GM06990 (cell line): Measurements from ENCODE around the gene ADAM12.

Source experiments
- DNase-seq: peaks from one replicate; pipeline ENCODE4 v3.0.0-alpha.2; 2011; ENCODE audit not compliant: insufficient read length; ENCODE audit errors: extremely low read depth
- H3K27me3 ChIP-seq: replicated peaks from 2 replicates; pipeline ENCODE4 v1.6.0; 2011; ENCODE audit warnings: low read length; ENCODE audit not compliant: control insufficient read depth, insufficient read depth
- H3K36me3 ChIP-seq: 2 replicates; pipeline ENCODE4 v1.5.1; 2011; ENCODE audit warnings: low read length; ENCODE audit not compliant: control insufficient read depth, insufficient read depth
- H3K4me3 ChIP-seq: replicated peaks from 2 replicates; pipeline ENCODE4 v1.5.1; 2011; ENCODE audit warnings: low read depth, mild to moderate bottlenecking, control low read depth, low read length
- TF ChIP-seq, protein P1 (sequence below): IDR thresholded peaks from 2 replicates; pipeline ENCODE4 v1.5.1; 2011; ENCODE audit warnings: low read length, control low read depth, mild to moderate bottlenecking, inconsistent platforms; ENCODE audit not compliant: insufficient read depth, poor library complexity, severe bottlenecking

Gene ADAM12

DNA sequence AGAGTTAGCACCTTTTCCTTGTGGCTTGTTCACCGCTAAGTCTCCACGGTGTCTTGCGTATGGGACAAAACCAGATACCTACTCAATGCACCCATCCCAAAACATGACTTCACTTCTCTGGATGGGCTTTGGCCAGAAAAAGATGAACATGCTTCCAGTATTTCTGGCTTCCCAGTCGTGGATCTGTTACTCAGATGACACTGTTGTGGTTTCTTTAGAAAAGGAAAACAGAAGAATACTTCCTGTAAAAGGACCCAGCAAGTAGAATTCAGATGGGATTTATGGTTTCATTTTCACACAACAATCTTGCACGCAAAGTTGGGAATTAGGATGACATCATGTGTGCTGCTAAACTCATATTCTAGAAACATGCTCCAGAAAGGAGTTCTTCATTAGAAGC, 216.7 kb downstream of the ADAM12 start:
- Histone ChIP-seq H3K27me3 (no peaks in the 10 kb centered on the region), H3K36me3 (no peaks in the 10 kb centered on the region), H3K4me3 (no peak overlapping the region)
- TF ChIP-seq, protein P1, sequence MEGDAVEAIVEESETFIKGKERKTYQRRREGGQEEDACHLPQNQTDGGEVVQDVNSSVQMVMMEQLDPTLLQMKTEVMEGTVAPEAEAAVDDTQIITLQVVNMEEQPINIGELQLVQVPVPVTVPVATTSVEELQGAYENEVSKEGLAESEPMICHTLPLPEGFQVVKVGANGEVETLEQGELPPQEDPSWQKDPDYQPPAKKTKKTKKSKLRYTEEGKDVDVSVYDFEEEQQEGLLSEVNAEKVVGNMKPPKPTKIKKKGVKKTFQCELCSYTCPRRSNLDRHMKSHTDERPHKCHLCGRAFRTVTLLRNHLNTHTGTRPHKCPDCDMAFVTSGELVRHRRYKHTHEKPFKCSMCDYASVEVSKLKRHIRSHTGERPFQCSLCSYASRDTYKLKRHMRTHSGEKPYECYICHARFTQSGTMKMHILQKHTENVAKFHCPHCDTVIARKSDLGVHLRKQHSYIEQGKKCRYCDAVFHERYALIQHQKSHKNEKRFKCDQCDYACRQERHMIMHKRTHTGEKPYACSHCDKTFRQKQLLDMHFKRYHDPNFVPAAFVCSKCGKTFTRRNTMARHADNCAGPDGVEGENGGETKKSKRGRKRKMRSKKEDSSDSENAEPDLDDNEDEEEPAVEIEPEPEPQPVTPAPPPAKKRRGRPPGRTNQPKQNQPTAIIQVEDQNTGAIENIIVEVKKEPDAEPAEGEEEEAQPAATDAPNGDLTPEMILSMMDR: no peak
- DNase-seq: no peak

GRCh38 chr10:126170776-126171175, 217.5 kb downstream of the ADAM12 start:
- Histone ChIP-seq H3K27me3 (no peaks in the 10 kb centered on the region), H3K36me3 (no peaks in the 10 kb centered on the region), H3K4me3 (no peak overlapping the region)
- no peak for DNase-seq
- TF ChIP-seq, protein P1: no peak

- H3K36me3 ChIP-seq: no peaks in the 10 kb centered on the region
- H3K27me3 ChIP-seq: no peaks in the 10 kb centered on the region
- TF ChIP-seq, protein P1: no peak
- no peak overlapping the region for H3K4me3 ChIP-seq
- no peak for DNase-seq
Observed at GRCh38 chr10:126170371-126170770, 217.9 kb downstream of the ADAM12 start.

DNA sequence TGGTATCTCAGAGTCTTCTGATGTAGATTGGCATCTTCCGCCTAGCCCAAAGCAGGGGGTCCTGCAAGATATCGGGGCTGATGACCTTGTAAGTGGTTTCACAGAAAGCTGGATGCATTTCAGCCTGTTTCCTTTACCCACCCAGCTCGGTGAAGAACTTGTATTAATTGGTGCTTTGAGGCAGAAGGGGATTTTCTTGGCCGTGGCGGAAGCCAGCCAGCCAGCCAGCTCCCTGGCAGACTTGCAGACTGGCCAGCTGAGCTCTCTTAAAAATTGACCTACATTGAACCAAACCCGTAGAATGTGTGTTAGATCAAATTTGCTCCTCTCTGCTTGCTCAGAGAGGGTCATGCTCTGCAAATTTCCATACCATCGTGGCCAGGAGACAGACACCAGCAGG, 218.4 kb downstream of the ADAM12 start:
- TF ChIP-seq, protein P1: no peak
- H3K27me3 ChIP-seq: no peaks in the 10 kb centered on the region
- no peaks in the 10 kb centered on the region for H3K36me3 ChIP-seq
- DNase-seq: no peak
- H3K4me3 ChIP-seq: no peak overlapping the region

DNA sequence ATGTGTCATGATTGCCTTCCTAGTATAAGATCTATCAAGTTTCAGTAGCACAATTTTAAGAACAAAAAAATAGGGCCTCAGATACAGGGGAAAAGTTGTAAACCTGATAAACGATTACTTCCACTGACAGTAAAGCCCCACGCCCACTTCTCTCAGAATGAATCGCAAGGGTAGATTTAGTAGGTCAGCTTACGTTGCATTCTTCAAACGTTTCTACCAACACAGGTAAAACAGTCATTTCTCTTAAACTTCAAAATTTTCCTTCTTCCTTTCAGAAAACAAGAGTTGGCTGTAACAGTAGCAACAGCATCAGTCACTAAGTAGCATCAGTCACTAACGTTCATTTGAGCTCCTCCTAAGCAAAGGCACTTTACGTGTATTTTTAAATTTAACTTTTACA, 221.5 kb downstream of the ADAM12 start:
- Histone ChIP-seq H3K27me3 (no peaks in the 10 kb centered on the region), H3K36me3 (no peaks in the 10 kb centered on the region), H3K4me3 (no peak overlapping the region)
- DNase-seq: no peak
- TF ChIP-seq, protein P1: no peak

DNA sequence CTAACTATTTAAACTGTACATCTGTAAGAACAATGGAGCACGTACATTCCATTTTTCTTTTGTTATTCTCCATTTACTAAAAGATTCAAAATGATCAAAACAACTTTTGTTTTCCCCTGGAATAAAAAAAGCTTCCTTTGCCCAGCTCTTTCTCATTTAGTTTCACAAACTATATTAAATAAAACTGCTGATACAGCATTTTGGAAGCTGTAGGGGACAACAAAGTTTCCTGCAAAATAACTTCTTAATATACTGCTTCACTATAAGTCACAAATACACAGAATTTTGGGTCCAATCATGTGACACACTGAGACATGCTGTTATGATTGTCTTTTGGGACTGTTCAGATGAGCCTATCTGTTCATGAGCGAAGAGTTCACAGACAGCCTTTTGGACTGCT, 222.4 kb downstream of the ADAM12 start:
- no peaks in the 10 kb centered on the region for H3K27me3 ChIP-seq
- TF ChIP-seq, protein P1: no peak
- H3K36me3 ChIP-seq: no peaks in the 10 kb centered on the region
- no peak overlapping the region for H3K4me3 ChIP-seq
- DNase-seq: no peak
